Putamen (tissue), 1 donor: ENCODE data around the gene PRAC2.

Experiments used
- DNase-seq: peaks from one replicate; pipeline ENCODE4 v3.0.0-alpha.2; 2016; ENCODE audit warnings: low spot score

The PRAC2 gene

GRCh38 chr17:48755356-48755755, 32.4 kb downstream of the PRAC2 start:
- DNase-seq: no peak

GRCh38 chr17:48756830-48757251, 33.9 kb downstream of the PRAC2 start:
- DNase-seq: no peak

- no peak for DNase-seq
Measured at GRCh38 chr17:48757524-48757961, 34.6 kb downstream of the PRAC2 start.

- DNase-seq: no peak
Measured at GRCh38 chr17:48759288-48759687, 36.3 kb downstream of the PRAC2 start.

GRCh38 chr17:48760411-48760810, 37.4 kb downstream of the PRAC2 start:
- no peak for DNase-seq

- DNase-seq: no peak
Measured at GRCh38 chr17:48761114-48761513, 38.1 kb downstream of the PRAC2 start.

- no peak for DNase-seq
Measured at GRCh38 chr17:48767263-48767774, 44.3 kb downstream of the PRAC2 start.

GRCh38 chr17:48769009-48769675, 46.2 kb downstream of the PRAC2 start:
- DNase-seq: peak; percentile 7

- no peak for DNase-seq
Measured at GRCh38 chr17:48770954-48771353, 48.0 kb downstream of the PRAC2 start.

GRCh38 chr17:48773245-48773644, 50.3 kb downstream of the PRAC2 start:
- DNase-seq: no peak
